NCI-H2081 treated with DMSO at 0.1 percent for 48 hours (cell line): Measurements from ENCODE around the gene STARD5.
"Not testable (repeated sequence)": the region's sequence is repeated elsewhere in the genome, so short reads cannot be mapped to it uniquely, and the experiment has no call there.

Source experiments
- DNase-seq: peaks from one replicate; lab custom pipeline; 2025; lab: John Stamatoyannopoulos, UW

Gene STARD5

DNA sequence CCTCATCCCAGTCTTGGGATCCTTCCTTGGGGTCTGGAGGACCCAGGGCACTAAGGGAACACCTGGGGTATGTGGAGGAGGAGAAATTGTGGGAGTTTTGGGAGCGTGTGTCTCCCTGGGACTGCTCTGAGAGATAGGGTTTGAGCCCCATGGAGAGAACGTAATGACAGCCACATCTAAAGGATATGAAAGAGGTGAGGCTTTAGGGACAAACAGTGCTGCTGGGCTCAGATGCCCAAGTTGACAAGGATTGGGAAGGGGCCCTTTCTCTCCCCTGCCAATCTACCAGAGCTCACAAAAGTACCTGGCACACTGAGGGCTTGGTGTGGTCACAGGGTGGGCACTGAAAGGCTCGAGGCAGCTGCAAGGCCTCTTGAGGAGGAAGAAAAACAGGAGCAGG is 13.3 kb upstream of the STARD5 start:
- no peak for DNase-seq

DNA sequence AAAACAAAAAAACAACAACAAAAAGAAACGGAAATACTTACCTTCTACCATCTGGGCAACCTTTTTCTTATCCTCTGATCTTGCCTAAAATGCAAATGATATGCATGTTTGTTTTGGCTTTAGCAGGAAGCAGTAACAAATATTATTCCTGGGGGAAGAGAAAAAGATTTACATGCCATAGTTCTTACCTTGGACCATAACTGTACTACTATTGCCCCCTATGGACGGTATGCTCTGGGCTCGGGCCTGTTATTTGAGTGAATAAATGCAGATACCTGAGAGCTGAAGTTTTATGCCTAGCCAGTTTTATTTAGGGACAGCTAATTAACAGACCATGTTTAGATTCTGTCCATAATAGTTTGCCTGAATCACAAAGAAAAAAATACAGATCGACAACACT is 12.6 kb upstream of the STARD5 start:
- DNase-seq: no peak

DNA sequence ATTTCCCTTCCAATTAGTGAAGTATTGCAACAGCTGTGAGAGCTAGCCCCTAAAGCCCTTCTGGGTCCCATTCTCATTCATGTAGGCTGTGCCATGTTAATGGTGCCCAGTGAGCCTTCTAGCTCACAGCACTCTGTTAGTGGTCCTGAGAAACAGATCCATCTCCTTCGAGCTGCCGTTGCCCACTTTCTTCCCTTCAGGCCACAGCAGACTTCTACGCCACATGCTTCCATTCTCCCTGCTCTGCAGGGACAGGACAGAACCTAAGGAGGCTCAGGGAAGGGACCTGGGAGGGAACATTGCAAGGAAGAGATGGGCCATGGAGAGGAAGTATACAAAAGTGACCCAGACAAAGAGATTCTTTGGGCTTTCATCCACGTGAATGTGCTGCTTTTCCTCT is 11.7 kb upstream of the STARD5 start:
- DNase-seq: no peak

DNA sequence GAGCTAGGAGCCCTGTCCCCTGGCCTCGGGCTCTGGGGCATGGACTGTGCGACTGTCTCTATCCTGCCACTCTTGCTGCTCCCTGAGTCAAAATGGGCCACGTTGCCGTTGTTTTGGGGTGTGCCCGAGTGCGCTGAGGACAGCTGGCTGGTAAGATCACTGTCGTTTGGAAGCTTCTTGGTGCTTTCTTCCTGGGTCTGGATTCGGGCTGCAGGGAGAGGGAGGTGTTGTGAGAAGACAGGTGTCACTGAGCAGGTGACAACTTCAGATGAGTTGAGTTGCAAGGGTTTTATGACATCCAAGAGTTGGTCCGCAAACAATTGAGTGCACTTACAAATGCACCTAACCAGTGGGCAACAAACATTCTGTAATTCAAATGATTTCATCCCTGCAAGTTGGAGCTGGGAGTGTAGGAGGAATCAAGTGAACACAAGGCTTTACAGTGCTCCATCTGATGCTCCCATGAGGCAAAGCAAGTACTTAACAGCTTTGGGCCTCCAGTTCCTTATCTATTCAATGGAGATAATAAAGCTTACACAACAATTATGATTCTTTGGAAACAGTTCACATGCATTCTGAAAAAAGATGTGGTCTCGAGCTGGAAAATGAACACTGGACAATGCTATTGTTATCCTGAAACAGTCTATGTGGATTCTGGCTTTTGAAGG is 11.0 kb upstream of the STARD5 start:
- no peak for DNase-seq

DNA sequence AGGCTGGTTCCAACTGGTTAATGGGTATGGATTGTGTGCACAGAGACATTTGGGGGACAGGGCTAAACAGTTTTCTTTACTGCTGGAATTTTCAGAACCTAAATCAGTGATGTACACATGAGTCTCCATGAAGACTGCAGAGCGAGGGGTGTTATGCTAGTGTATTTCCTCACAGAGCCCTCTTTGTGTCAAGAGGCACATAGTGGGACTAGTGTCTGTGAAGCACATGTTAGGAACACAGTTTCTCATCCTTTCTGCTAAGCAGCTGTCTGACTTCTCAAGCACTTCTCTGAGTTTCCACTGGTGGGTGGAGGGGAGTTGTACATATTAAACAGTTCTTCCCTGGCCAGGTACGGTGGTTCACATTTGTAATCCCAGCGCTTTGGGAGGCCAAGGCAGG is 9.4 kb upstream of the STARD5 start:
- DNase-seq: no peak

DNA sequence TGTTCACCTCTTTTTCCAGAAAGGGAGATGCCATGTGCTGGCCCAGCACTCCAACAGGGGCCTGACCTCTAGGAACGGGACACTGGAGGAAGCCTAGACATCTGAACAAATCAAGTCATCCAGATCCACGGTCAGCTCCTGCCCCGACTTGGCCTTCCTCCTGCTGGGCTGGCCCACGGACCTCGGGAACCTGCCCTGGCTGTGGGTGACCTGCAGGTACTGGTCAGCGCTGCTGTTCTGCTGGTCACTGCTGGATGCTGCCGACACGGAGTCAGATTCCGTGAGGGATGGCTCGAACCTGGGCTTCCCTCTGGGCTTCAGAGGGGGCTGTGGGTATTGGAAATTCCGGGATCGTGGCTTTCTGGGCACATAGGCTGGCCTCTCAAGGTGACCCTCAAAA is 8.4 kb upstream of the STARD5 start:
- no peak for DNase-seq

DNA sequence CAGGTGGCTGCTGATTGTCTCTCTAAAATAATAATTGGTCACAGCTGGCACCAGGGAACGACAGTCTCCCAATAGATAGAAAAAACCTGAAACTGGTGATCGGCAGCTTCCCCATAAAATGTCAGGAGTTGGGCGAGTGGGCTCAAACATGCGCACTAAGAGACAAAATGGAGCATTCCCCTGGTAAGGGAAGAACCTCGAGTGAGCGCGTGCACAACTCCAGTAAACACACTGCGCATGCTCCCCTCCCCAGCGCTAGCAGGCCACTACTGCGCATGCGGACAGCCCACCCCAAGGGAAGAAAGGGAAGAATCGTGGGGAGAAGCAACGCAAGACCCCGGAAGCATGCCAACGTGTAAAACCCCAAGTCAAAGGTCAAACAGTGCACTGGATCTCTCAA is 7.7 kb upstream of the STARD5 start:
- no peak for DNase-seq

DNA sequence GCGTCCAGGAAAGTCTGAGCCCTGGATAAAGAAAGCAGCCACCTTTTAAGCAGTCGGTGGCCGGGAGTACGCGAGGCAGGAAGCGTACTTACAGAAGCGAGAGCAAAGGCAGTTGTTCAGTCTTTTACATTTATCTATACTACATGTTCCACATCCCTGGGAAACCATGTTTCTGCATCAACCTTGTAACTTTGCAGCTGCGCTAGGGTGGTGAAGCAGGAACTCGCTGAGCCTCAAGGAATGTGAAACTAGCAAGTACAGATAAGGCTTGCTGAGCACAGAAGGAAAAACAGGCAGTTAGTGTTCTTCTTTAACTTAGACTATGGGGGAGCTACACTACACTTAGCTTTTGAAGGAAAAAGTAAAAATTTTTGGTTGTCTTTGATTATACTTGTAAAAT is 7.2 kb upstream of the STARD5 start:
- DNase-seq: not testable (repeated sequence)

DNA sequence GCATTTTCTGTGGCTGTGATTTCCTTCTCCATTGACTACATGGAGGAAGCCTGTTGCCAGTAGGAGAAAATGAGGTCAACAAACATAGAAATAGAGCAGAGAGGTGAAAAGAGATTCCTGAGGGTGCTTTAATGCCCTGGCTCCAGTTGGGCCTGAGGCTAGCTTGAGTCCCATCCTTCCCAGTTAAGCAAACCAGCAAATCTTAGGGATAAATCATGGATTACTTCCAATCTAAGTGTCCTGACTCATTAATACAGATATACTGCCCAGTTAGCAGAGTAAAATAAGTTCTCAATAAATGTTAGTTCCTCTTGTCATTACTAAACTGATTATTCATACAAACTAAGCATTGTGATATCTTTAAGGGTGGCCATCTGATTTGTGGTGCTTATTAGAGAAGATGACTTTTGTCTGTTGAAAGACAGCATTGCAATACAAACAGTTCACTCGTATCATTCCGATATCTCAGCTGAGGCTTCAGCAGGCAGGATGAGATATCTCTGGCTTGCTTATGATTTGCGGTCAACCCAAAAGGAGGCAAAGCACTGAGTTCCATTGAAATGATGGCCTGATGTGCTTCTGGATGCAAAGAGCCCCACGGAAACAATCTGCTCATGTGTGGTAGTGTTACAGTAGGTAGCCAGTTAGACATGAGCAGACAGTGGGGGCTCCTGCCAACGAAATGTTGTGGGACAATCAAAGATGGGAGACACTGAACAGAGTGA is 6.6 kb upstream of the STARD5 start:
- DNase-seq: no peak

DNA sequence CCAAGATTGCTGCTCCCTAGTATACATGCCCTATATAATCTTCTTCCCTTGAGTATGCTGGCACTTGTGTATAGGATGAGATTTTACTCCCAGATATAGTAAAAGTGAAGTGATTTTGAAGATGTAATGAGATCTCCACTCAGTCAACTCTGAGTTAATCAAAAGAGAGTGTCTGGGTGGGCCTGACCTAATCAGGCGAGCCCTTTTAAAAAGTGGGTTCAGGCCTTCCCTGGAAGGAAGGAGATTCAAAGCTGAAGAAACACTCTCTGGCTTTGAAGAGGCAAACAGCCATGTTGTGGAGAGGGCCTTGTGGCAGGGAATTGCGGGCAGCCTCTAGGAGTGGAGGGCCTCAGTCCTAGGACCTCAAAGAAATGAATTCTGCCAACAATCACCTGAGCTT is 5.5 kb upstream of the STARD5 start:
- DNase-seq: no peak

DNA sequence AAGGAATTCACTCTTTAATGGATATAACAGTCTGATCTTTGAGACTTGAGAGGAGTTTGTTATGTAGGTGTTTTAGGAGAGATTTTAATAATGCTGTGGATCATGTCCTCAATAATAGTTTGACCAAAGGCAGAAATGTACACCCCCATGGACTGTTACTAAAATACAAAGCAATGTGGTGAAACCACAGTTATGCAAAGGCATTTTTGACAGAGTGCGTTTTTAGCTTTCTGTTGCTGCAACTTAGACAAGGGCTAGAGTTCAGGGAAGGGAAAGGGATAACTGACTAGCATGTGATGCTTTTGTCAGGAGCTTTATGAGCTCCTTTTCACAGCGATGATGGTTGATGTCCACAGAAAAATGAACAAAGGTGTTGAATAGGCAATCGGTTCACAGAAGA is 3.6 kb upstream of the STARD5 start:
- DNase-seq: no peak

DNA sequence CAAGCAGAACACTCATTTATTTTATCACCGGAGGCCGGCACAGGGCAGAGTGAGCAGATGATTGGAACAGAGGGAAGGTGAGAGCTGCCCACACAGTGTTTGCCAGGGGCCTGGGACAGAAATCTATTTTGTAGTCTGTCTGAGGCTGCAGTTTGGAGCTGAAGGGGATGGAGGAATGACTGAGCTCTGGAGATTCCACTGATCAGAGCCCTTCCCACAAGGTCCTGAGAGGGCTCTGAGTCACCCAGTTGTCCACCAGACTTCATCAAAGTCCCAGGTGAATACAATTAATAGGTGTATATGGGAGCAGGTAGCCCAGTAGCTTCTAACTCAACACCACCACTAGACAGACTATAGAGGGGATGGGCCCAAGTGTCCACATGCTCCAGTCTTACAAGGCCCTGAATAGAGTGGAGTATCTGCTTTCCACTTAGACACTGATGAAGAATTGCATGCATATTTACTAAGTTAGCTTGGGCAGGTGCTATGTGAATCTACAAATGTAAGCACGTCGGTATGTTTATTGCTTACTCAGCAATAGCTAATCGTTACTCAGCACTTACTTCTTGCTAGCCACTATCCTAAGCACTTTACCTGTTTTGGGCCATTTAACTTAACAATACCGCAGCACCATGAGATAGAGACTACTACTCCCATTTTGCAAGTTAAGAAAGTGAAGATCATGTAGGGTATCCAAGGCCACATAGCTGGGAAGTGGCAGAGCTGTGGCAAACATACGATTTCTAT is 2.7 kb upstream of the STARD5 start:
- DNase-seq: no peak

DNA sequence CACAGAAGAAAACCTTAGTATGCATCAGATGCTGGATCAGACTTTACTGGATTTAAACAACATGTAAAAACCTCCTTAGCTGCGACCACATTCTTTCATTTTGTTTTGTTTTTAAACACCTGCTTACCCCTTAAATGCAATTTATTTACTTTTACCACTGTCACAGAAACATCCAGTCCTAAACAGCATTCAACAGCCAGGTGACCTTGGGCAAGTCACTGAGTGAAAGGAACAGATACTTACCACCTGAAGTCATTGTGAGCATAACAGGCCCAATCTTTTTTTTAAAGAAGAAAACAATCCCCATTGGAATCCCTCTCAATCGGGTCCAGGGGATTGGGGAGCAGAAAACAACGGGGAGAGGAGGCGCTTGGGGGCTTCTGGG is 390 bp downstream of the STARD5 start:
- DNase-seq: no peak

DNA sequence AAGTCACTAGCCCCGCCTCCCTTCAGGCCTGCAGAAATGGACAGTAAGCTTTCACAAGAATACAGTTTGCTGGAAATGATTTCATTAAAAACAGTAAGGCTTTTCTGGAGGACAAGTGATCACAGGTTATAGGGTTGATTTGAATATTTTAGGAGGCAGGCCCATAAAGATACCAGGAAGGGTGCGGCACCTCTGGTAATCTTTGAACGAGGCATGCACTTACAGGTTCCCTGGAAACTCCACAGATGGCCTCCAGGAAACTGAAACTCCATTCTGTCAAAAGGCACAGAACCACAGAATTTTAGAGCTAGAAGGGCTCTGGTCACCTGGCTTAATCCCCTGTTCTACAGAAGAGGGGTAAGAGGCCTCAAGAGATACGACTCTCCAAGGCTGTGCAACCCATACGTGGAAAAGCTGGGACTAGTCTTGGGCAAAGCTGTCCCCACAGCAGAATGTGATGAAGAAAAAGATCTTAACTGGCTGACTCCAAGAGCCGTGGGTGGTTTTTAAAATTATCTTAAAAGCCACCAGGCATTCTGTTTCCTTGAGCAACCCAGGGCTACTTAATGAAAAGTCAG is 1.2 kb downstream of the STARD5 start:
- no peak for DNase-seq

DNA sequence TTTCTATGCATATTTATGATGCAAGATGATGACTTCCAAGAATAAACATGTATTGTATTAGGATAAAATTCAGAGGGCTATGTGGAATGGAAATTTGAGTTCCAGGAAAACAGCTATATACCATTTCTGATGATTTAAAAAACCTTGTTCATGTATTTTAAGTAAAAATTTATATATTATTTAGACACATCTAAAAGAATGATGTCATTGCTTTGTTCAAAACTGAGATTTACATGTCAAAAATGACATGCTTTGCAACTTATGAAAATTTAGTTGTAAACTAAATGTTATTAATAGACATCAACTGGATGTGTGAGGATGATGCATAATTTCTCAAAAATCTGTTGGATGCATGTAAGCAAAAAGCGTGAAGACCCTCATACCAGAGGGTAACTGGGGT is 2.3 kb downstream of the STARD5 start:
- DNase-seq: no peak

DNA sequence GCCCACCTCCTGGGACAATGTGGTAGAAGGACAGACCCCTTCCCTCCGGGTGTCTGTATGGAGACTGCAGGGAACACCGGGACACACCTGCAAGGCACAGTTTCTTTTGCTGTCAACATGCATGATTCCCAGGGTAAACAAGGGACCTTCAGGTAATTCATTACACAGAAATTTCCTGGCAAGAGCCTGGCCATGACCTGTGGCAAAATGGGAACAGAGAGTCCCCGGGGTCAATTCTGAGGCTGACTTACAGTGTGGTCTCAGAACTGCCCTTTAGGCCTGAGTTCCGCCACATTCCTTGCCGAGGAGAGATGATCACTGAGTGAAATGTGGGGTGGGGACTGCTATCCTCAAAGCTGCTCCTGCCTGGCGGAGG is 6.3 kb downstream of the STARD5 start:
- no peak for DNase-seq

DNA sequence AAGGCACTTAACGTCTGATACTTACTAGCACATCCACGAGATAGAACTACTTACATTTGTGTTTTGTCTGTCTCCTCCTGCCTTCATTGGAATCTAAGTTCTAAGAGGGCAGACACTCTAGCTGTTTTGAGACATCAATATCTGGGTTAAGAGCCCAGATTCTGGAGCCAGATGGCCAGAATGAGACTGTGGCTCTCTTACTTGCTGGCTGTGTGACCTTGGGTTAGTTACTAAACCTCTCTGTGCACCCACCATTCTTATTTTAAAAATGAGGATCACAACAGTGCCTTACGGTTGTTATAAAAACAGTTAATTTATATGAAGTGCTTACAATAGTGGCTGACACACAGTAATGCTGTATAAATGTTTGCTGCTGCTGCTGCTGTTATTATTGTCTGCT is 7.7 kb downstream of the STARD5 start:
- no peak for DNase-seq

DNA sequence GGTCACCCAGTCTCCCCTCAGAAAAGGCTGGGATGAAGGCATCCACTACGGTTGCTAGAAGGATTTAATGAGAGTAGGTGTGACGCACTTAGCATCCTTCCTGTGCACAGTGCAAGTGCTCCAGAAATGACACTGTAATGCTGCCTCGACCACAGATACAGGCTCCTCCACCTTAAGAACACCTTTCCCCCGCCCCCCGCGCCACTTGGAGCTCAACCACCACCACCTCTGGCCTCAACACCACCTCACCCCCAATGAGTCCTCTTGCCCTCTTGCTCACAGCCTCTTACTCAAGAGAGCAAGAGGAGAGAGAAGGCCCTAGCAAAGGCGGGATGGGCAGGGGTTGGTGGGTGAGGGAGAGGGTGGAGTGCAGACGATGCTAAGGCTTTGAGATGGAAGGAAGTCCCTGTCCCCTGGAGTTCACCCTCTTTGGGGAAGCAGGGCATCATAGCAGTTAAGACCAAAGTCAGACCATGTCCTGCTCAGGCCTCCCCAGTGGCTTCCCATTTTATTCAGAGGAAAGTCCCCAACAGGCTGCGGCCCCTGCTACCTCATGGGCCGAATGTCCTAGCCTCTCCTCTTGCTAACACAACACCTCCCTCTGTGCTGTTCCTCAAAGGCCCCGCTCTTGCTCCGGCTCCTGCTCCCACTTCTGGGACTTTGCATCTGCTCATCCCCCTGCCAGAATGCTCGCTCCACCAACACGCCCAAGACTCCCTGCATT is 8.3 kb downstream of the STARD5 start:
- DNase-seq: no peak

DNA sequence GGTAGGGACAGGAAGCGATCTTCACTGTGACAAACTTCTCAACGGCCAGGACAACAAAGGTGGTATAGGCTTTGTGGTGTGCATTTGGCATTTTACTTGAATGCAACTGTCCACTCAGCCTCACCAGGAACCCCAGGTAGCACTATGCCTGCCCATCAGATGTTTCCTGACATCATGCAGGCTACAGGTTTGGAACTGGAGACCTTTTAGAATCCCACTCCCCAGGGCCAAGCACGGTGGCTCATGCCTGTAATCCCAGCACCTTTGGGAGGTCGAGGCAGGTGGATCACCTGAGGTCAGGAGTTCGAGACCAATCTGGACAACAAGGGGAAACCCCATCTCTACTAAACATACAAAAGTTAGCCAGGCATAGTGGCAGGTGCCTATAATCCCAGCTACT is 9.6 kb downstream of the STARD5 start:
- no peak for DNase-seq

DNA sequence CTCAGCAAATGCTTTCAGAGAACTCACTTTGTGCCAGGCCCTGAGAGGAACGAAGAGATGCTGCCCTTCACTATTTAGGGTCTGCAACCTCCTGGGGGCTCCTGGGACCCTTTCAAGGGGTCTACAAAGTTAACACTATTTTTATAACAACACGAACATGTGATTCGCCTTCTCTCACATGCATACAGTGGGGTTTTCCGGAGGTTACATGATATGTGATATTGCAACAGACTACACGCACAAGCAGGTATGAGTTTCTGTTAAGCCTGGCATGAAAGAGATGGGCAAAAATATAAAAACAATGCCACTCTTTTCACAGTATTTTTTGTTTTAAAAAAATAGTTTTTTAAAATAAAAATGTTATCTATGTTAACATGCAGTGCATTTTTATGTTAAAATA is 10.3 kb downstream of the STARD5 start:
- DNase-seq: no peak

DNA sequence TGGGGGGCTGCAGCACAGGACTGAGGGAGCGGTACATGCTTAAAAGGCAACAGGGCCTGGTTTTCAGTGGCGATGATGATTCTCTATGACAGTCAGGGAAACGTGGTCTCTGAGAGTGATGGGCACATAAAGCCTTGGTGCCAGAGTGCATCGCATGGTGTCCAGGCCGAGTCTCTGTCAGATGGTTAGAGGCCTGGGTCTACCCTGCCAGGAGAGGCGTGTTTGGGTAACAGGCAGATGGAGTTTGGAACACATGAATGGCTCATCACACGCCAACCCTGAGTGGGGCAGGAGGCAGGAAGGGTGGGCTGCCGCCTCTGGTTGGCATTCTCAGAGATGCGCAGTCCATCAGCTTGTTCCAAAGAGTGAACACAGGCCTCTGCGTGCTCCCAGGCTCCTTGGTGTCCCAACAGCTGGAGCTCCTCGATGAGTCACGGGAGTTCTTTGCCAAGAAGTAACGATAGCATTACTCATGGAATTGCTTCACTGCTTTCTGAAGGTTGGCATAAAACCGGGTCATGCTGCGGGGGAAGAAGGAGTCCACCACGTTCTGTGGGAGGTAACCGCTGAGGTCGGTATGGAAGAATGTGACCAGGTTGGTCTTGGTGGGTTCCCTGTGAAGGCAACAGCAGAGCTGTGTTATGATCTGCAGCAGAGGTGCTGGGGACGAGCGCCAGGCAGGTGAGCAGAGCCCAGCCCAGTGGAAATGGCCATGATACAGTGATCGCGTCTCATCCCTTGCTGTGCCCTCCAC is 11.0 kb downstream of the STARD5 start:
- DNase-seq: no peak
